T-helper 2 cell treated with Interferon-gamma antibody and Interleukin-4, amounts not matched to agents 5 μg/mL and 100 μg/mL, for 36 hours (primary cell): Measurements from ENCODE around the gene ATP8B3.

Experiments
- DNase-seq: peaks from one replicate; pipeline ENCODE4 v3.0.0; 2021; ENCODE audit warnings: low spot score
- H3K27ac Mint-ChIP-seq: one replicate; pipeline ENCODE4 v1.8.0; 2021; ENCODE audit warnings: mild to moderate bottlenecking, mixed read lengths
- H3K27me3 Mint-ChIP-seq: one replicate; pipeline ENCODE4 v1.8.0; 2021; ENCODE audit warnings: low read depth, mixed read lengths
- H3K36me3 Mint-ChIP-seq: one replicate; pipeline ENCODE4 v1.8.0; 2021; ENCODE audit warnings: low read depth, mixed read lengths
- H3K4me1 Mint-ChIP-seq: one replicate; pipeline ENCODE4 v1.8.0; 2021; ENCODE audit warnings: low read depth, mixed read lengths
- H3K4me3 Mint-ChIP-seq: one replicate; pipeline ENCODE4 v1.8.0; 2022; ENCODE audit warnings: mild to moderate bottlenecking, moderate library complexity, mixed read lengths
- H3K9me3 Mint-ChIP-seq: one replicate; pipeline ENCODE4 v1.8.0; 2021; ENCODE audit warnings: mixed read lengths

Gene ATP8B3

DNA sequence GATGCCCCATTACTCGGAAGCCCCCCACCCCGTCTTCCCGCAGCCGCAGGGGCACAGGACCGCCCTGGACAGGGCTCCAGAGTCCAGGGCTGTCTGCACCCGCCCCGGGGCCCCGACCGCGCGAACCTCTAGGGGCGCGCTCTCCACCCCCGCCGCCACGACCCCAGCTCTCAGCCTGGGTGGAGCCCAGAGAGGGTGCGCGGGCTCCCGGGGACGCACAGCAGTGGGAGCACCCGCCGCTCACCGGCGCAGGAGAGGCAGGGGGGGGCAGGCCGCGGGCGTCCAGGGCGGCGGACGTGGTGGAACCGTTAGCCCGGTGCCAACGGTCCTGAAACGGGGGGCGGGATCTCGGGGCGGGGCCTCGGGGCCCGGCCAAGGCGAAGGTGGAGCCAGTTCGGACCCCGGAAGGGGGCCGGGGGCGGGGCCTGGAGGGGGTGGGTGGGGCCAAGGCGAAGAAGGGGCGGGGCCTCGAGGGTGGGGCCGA, at the start of gene ATP8B3:
TSS of gene ATP8B3 (minus strand) at position 335 of the 484 bp plus-strand sequence. CDS start 540 bp downstream, outside the sequence.
- Mint-ChIP-seq H3K36me3 (peaks cover 10% of the 10 kb centered on the region), H3K4me3 (peak within 1 kb of the TSS; percentile 99), H3K9me3 (no peaks in the 10 kb centered on the region), H3K4me1 (peaks cover 14% of the 10 kb centered on the region), H3K27me3 (no peaks in the 10 kb centered on the region), H3K27ac (peak within 1 kb of the TSS; percentile 100)
- no peak for DNase-seq

GRCh38 chr19:1861599-1862031, 49.5 kb upstream of the ATP8B3 start:
- Mint-ChIP-seq H3K9me3 (no peaks in the 10 kb centered on the region), H3K27me3 (no peaks in the 10 kb centered on the region), H3K27ac (peak overlapping the region; percentile 68), H3K4me1 (peaks cover 8% of the 10 kb centered on the region), H3K36me3 (peaks cover 2% of the 10 kb centered on the region), H3K4me3 (peak overlapping the region; percentile 96)
- DNase-seq: no peak

DNA sequence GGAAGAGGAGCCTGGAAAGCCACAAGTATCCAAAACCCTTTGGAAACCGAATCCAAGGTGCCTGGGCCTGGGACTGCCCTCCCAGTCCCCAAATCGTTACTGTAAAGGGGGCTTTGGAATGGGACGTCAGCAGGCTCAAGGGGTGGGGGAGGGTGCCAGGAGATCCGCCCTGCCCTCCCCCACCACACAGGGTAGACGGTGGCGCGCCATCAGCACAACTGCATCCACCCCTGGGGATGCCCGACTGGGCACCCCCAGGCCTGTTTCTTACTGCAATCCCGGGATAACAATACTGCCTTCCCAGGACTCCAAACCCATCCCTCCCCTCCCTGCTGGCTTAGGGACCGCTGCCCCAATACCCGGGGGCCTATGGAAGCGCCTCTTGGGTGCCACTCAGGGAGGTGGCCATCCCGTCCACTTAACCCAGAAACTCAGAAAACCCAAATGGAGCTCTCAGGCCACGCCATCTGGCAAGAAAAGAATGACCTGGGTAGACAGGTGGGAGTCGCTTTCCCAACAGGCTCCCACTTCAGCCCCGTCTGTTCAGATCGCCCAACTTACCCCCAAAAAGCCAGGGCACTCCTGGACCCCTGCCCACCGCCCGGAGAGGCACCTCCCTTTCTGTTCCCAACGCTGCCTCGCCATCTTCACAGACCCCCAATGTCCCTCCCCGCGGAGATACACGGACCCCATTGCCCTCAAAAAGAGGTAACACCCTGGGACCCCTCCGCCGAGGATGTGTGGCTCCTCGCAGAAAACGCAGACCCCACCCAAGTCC, 48.9 kb upstream of the ATP8B3 start:
- peaks cover 11% of the 10 kb centered on the region for H3K4me1 Mint-ChIP-seq

DNA sequence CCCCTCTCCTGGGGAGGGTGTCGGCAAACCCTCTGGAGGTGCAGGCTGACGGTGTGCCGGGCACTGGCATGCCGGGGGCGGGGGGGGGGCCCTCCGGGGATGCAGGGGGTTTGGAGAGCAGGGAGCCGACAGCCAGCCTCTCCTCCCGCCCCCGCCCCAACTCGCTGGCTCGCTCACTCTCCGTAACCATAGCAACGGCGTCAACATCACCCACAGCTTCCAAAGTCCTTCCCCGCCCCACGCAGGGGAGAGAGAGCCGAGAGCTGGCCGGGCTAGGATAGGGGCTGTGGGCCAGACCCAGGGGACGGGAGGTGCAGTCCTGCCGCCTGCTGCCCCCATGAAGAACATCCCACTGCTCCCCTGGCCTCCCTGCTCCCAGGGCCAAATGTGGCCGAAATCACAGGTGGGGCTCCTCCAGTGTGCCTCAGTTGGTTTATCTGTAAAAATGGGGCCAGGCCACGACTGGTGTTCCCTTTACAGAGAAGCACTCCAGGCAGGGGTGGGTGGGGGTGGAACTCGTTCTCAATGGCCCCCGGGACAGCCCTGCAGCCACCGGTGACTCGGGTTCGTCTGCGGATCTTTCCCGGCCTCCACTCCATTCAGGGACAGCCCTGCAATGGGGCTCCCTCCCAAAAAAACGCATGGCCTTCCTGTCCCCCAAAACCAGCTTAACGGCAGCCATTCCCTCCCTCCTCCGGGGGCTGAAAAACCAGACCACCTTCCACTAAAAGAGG, 48.1 kb upstream of the ATP8B3 start:
- Mint-ChIP-seq H3K4me3 (no peak overlapping the region), H3K4me1 (peaks cover 11% of the 10 kb centered on the region), H3K9me3 (no peaks in the 10 kb centered on the region), H3K27me3 (no peaks in the 10 kb centered on the region), H3K27ac (no peak overlapping the region), H3K36me3 (peaks cover 2% of the 10 kb centered on the region)
- DNase-seq: no peak

More for the DNA sequence above, 48.9 kb upstream of the ATP8B3 start:
- no peak for DNase-seq
- Mint-ChIP-seq H3K4me3 (peak overlapping the region; percentile 96), H3K9me3 (no peaks in the 10 kb centered on the region), H3K36me3 (peaks cover 2% of the 10 kb centered on the region), H3K27ac (no peak overlapping the region), H3K27me3 (no peaks in the 10 kb centered on the region)

DNA sequence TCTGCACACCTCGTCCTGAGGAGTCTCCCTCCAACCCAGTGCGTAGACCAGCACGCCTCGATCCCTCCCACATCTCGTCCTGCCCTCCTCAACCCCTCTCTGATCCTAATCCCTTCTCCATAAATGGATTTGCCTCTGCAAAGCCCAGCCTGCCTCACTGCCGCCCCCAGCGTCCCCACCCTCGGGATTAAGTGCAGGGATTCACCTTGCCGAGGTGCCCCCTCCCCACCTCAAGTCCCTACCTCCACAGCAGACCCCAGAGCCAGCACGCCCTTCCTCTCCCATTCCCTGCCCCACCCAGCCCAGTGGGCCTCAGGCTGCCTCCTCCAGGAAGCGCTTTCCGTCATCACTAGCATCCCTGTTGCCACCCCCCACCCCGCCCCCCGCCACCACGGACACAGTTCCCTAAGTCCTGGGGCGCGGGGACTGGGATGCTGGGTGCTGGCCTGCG, 47.3 kb upstream of the ATP8B3 start:
- no peaks in the 10 kb centered on the region for H3K27me3 Mint-ChIP-seq
- H3K27ac Mint-ChIP-seq: peak overlapping the region; percentile 72
- peak overlapping the region; percentile 43 for H3K4me3 Mint-ChIP-seq
- H3K4me1 Mint-ChIP-seq: peaks cover 18% of the 10 kb centered on the region
- no peaks in the 10 kb centered on the region for H3K9me3 Mint-ChIP-seq
- DNase-seq: no peak
- peaks cover 2% of the 10 kb centered on the region for H3K36me3 Mint-ChIP-seq

GRCh38 chr19:1858412-1859081, 46.5 kb upstream of the ATP8B3 start:
- Mint-ChIP-seq H3K9me3 (no peaks in the 10 kb centered on the region), H3K36me3 (peaks cover 2% of the 10 kb centered on the region), H3K4me1 (peaks cover 18% of the 10 kb centered on the region), H3K4me3 (peak overlapping the region; percentile 12), H3K27ac (peak overlapping the region; percentile 63), H3K27me3 (no peaks in the 10 kb centered on the region)
- DNase-seq: no peak

- peak overlapping the region; percentile 65 for H3K27ac Mint-ChIP-seq
- no peaks in the 10 kb centered on the region for H3K27me3 Mint-ChIP-seq
- peaks cover 25% of the 10 kb centered on the region for H3K4me1 Mint-ChIP-seq
- no peak for DNase-seq
- no peaks in the 10 kb centered on the region for H3K9me3 Mint-ChIP-seq
- peak overlapping the region; percentile 40 for H3K4me3 Mint-ChIP-seq
- H3K36me3 Mint-ChIP-seq: peaks cover 6% of the 10 kb centered on the region
Observed at GRCh38 chr19:1857648-1858326, 45.7 kb upstream of the ATP8B3 start.

DNA sequence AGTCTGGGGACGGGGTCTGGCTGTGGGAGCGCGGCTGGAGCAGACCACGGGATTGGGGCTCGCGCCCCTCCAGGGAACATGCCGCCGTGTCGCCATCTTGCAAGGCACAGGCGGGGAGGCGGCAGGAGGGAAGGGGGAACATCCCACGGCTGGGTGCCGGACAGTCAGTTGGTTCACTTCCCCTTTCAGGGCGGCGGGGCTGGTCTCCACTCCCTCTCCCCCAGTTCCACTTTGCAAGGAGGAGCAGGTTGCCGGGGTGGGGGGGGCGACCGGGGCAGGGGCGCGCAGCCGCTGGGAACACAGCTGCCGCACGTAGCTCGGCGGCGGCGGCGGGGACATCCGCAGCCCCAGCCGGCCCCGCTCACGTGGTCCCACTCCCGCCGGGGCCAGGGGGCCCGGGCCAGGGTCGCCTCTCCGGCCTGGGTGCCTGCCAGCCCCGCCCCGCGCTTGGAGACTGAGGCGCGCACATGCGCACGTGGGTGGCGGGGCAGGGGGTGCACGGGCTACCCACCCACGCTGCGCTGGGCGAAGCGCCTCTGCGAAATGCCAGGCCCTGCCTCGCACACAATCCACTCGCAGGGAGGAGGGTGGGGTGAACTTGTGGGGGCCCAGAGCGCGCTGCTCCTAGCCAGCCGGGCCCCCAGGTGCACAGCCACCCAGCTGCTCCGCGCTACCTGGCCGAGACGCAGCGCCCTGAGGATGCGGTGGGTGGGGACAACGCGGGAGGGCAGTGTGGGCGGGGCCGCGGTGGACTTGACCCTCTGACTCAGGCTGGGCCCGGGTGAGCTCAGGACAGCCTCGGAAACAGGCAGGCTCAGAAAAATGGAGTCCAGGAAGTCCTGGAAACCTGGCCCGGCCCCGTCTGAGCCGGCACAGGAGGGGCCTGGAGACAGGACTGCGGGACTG, 44.9 kb upstream of the ATP8B3 start:
- H3K27me3 Mint-ChIP-seq: no peaks in the 10 kb centered on the region
- H3K36me3 Mint-ChIP-seq: peaks cover 6% of the 10 kb centered on the region
- H3K9me3 Mint-ChIP-seq: no peaks in the 10 kb centered on the region
- peak overlapping the region; percentile 84 for H3K4me3 Mint-ChIP-seq
- peaks cover 25% of the 10 kb centered on the region for H3K4me1 Mint-ChIP-seq
- peak; percentile 67 for DNase-seq
- H3K27ac Mint-ChIP-seq: peak overlapping the region; percentile 92

- H3K27me3 Mint-ChIP-seq: no peaks in the 10 kb centered on the region
- H3K9me3 Mint-ChIP-seq: no peaks in the 10 kb centered on the region
- peaks cover 6% of the 10 kb centered on the region for H3K36me3 Mint-ChIP-seq
- peak overlapping the region; percentile 84 for H3K4me3 Mint-ChIP-seq
- H3K27ac Mint-ChIP-seq: peak overlapping the region; percentile 92
- peaks cover 21% of the 10 kb centered on the region for H3K4me1 Mint-ChIP-seq
- no peak for DNase-seq
Observed at GRCh38 chr19:1856345-1856697, 44.2 kb upstream of the ATP8B3 start.

DNA sequence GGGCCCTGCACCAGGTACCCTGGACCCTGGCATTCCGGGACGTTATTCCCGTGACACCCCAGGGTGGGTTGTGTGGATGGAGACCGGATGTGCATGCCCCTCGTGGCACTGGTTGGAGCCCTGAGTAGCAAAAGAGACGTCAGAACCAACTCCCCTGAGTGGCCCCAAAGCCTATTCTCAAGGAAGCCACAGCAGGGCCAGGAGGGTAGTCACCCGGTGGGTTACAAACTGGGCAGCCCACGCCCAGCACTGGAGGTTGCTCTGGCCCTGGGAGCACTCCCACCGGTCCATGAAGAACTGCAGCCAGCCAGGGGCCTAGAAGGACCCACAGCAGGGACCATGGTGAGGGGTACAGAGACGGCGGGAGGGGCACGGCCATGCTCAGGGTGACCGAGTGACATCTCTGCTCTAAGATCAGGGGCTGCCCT, 43.8 kb upstream of the ATP8B3 start:
- H3K27ac Mint-ChIP-seq: peak overlapping the region; percentile 92
- H3K27me3 Mint-ChIP-seq: no peaks in the 10 kb centered on the region
- peak overlapping the region; percentile 84 for H3K4me3 Mint-ChIP-seq
- peak; percentile 45 for DNase-seq
- H3K36me3 Mint-ChIP-seq: peaks cover 7% of the 10 kb centered on the region
- H3K9me3 Mint-ChIP-seq: no peaks in the 10 kb centered on the region
- peaks cover 20% of the 10 kb centered on the region for H3K4me1 Mint-ChIP-seq

- DNase-seq: peak; percentile 90
- Mint-ChIP-seq H3K36me3 (peaks cover 8% of the 10 kb centered on the region), H3K9me3 (no peaks in the 10 kb centered on the region), H3K4me3 (peak overlapping the region; percentile 84), H3K27ac (peak overlapping the region; percentile 92), H3K4me1 (peaks cover 20% of the 10 kb centered on the region), H3K27me3 (no peaks in the 10 kb centered on the region)
Observed at GRCh38 chr19:1855040-1855827, 43.2 kb upstream of the ATP8B3 start.

- Mint-ChIP-seq H3K9me3 (no peaks in the 10 kb centered on the region), H3K4me1 (peaks cover 24% of the 10 kb centered on the region), H3K4me3 (peak overlapping the region; percentile 83), H3K27ac (peak overlapping the region; percentile 92), H3K36me3 (peaks cover 8% of the 10 kb centered on the region), H3K27me3 (no peaks in the 10 kb centered on the region)
- no peak for DNase-seq
Observed at GRCh38 chr19:1854542-1855039, 42.5 kb upstream of the ATP8B3 start.
